H1 (cell line): ENCODE data around the gene STBD1. TPM values are rescaled to one million over a fixed set of nuclear protein-coding genes. Genes with fewer than 3 reads are reported as not detected.

ENCODE experiments used
- CTCF ChIA-PET: fragments of 300-600 bp; sonication (Branson Sonifier 250); formaldehyde crosslinking; loops from one replicate; lab custom pipeline; 2021; ENCODE audit not compliant: partially characterized antibody; lab: Charles Lee
- POLR2A ChIA-PET: fragments of 300-600 bp; sonication (Branson Sonifier 250); formaldehyde crosslinking; loops from one replicate; lab custom pipeline; 2021; ENCODE audit warnings: inconsistent platforms; ENCODE audit not compliant: partially characterized antibody; lab: Charles Lee
- DNase-seq, 2 experiments: peaks; one replicate each; pipeline versions ENCODE4 v3.0.0 to v3.0.0-alpha.2; 2010 to 2022; ENCODE audit warnings: low spot score in 2 of 2, low read depth in 1 of 2, mixed read lengths in 1 of 2
- FAIRE-seq: peaks from 2 replicates; lab custom pipeline; 2011; peaks lifted over from hg19 to GRCh38; lab: Jason Lieb, UNC
- H2AFZ ChIP-seq: 2 replicates; pipeline ENCODE4 v1.8.1; 2012; ENCODE audit warnings: low read length, inconsistent platforms
- H2AK5ac ChIP-seq: 2 replicates; pipeline ENCODE4 v1.6.1; 2013; ENCODE audit warnings: low read depth, low read length
- H2BK120ac ChIP-seq: replicated peaks from 2 replicates; pipeline ENCODE3; 2013; ENCODE audit warnings: low read depth, low read length, inconsistent platforms
- H2BK12ac ChIP-seq: 2 replicates; pipeline ENCODE4 v1.6.1; 2013; ENCODE audit warnings: low read depth, low read length
- H2BK15ac ChIP-seq: 2 replicates; pipeline ENCODE4 v1.6.1; 2013; ENCODE audit warnings: low read length
- H2BK20ac ChIP-seq: 2 replicates; pipeline ENCODE4 v1.6.1; 2013; ENCODE audit warnings: low read length
- H2BK5ac ChIP-seq: 2 replicates; pipeline ENCODE4 v1.6.1; 2013; ENCODE audit warnings: low read depth, low read length
- H3K14ac ChIP-seq: 2 replicates; pipeline ENCODE4 v1.6.1; 2013; ENCODE audit warnings: inconsistent platforms; ENCODE audit not compliant: insufficient read length
- H3K18ac ChIP-seq: 2 replicates; pipeline ENCODE4 v1.6.1; 2013; ENCODE audit warnings: low read length; ENCODE audit errors: extremely low read depth
- H3K23ac ChIP-seq: 2 replicates; pipeline ENCODE4 v1.6.1; 2013; ENCODE audit warnings: inconsistent platforms; ENCODE audit not compliant: insufficient read length
- H3K23me2 ChIP-seq: 2 replicates; pipeline ENCODE4 v1.6.1; 2013; ENCODE audit warnings: low read depth, low read length
- H3K27ac ChIP-seq: 2 replicates; pipeline ENCODE4 v1.6.1; 2011; ENCODE audit warnings: low read depth, low read length, inconsistent platforms
- H3K27me3 ChIP-seq, 4 experiments: replicated peaks in 1 of 4; 1 replicate in 1 of 4; 2 replicates in 3 of 4; pipeline versions ENCODE4 v1.6.1 to v1.8.1; 2011 to 2013; ENCODE audit warnings: low read length in 3 of 4, mild to moderate bottlenecking in 3 of 4, inconsistent platforms in 2 of 4, mixed read lengths in 2 of 4, moderate library complexity in 1 of 4; ENCODE audit not compliant: control insufficient read depth in 3 of 4, insufficient read depth in 3 of 4; ENCODE audit errors: extremely low read depth in 1 of 4
- H3K36me3 ChIP-seq, 4 experiments: 2 replicates each; pipeline versions ENCODE4 v1.6.1 to v1.8.1; 2011 to 2013; ENCODE audit warnings: mild to moderate bottlenecking in 4 of 4, low read length in 3 of 4, moderate library complexity in 2 of 4, control low read depth in 1 of 4, inconsistent platforms in 1 of 4; ENCODE audit not compliant: insufficient read depth in 4 of 4, control insufficient read depth in 2 of 4
- H3K4ac ChIP-seq: replicated peaks from 2 replicates; pipeline ENCODE3; 2013; ENCODE audit warnings: low read length, low read depth, mixed read lengths, inconsistent platforms; ENCODE audit not compliant: insufficient read length
- H3K4me1 ChIP-seq, 4 experiments: replicated peaks in 1 of 4; 1 replicate in 1 of 4; 2 replicates in 3 of 4; pipeline versions ENCODE4 v1.6.1 to v1.8.1; 2011 to 2013; ENCODE audit warnings: low read length in 3 of 4, inconsistent platforms in 2 of 4, mixed read lengths in 1 of 4; ENCODE audit not compliant: insufficient read depth in 4 of 4, control insufficient read depth in 3 of 4
- H3K4me2 ChIP-seq, 2 experiments: 2 replicates each; pipeline versions ENCODE4 v1.6.1 to v1.8.1; 2011 to 2013; ENCODE audit warnings: low read depth in 2 of 2, low read length in 2 of 2, control low read depth in 1 of 2, inconsistent platforms in 1 of 2, mild to moderate bottlenecking in 1 of 2; ENCODE audit not compliant: insufficient read depth in 1 of 2
- H3K4me3 ChIP-seq, 4 experiments: fragments of 200-600, 300-600 bp in 1 of 4; sonication (generic), shearing (Covaris generic), sonication (Bioruptor Twin) in 1 of 4; 2 replicates each; pipeline versions ENCODE4 v1.5.1 to v1.8.1; 2011 to 2016; ENCODE audit warnings: low read length in 4 of 4, low read depth in 3 of 4, control low read depth in 2 of 4, inconsistent platforms in 2 of 4, mild to moderate bottlenecking in 2 of 4, mixed read lengths in 1 of 4, moderate library complexity in 1 of 4; ENCODE audit not compliant: insufficient read depth in 2 of 4; ENCODE audit errors: extremely low read depth in 1 of 4
- H3K56ac ChIP-seq: replicated peaks from 2 replicates; pipeline ENCODE3; 2013; ENCODE audit warnings: low read depth, mild to moderate bottlenecking, mixed read lengths, low read length, inconsistent platforms; ENCODE audit not compliant: insufficient read length
- H3K79me1 ChIP-seq: 2 replicates; pipeline ENCODE4 v1.6.1; 2013; ENCODE audit warnings: low read depth, low read length, control low read depth
- H3K79me2 ChIP-seq, 2 experiments: 2 replicates each; pipeline versions ENCODE4 v1.6.1 to v1.8.1; 2012 to 2013; ENCODE audit warnings: low read length in 2 of 2, mild to moderate bottlenecking in 2 of 2, inconsistent platforms in 1 of 2; ENCODE audit not compliant: insufficient read depth in 2 of 2, control insufficient read depth in 1 of 2
- H3K9ac ChIP-seq, 4 experiments: replicated peaks in 1 of 4; 1 replicate in 1 of 4; 2 replicates in 3 of 4; pipeline versions ENCODE4 v1.6.1 to v1.8.1; 2011 to 2013; ENCODE audit warnings: low read depth in 3 of 4, low read length in 3 of 4, control low read depth in 2 of 4, mild to moderate bottlenecking in 2 of 4, moderate library complexity in 2 of 4, inconsistent platforms in 1 of 4; ENCODE audit errors: extremely low read depth in 1 of 4
- H3K9me3 ChIP-seq, 2 experiments: 2 replicates each; pipeline versions ENCODE4 v1.6.1 to v1.8.1; 2012 to 2013; ENCODE audit warnings: mild to moderate bottlenecking in 2 of 2, moderate library complexity in 2 of 2, control low read depth in 1 of 2, inconsistent platforms in 1 of 2, low read depth in 1 of 2, low read length in 1 of 2, mixed read lengths in 1 of 2; ENCODE audit not compliant: insufficient read depth in 2 of 2
- H4K20me1 ChIP-seq, 2 experiments: replicated peaks in 1 of 2; 2 replicates each; pipeline versions ENCODE3 to v1.8.1; 2011 to 2013; ENCODE audit warnings: inconsistent platforms in 2 of 2, low read length in 2 of 2, mild to moderate bottlenecking in 1 of 2; ENCODE audit not compliant: insufficient read depth in 2 of 2, control insufficient read depth in 1 of 2
- H4K5ac ChIP-seq: 2 replicates; pipeline ENCODE4 v1.6.1; 2013; ENCODE audit warnings: low read length, low read depth, mixed read lengths, inconsistent platforms; ENCODE audit not compliant: insufficient read length
- H4K8ac ChIP-seq: 2 replicates; pipeline ENCODE4 v1.8.0; 2013; ENCODE audit warnings: mild to moderate bottlenecking, moderate library complexity, low read length, inconsistent platforms; ENCODE audit not compliant: insufficient read depth; ENCODE audit errors: extremely low read depth
- H4K91ac ChIP-seq: replicated peaks from 2 replicates; pipeline ENCODE3; 2013; ENCODE audit warnings: low read length, mixed read lengths, inconsistent platforms; ENCODE audit not compliant: insufficient read length
- EP300 ChIP-seq, 2 experiments: IDR thresholded peaks; 1 replicate in 1 of 2; 2 replicates in 1 of 2; pipeline ENCODE4 v1.6.1; 2011 to 2012; ENCODE audit warnings: low read depth in 2 of 2, low read length in 2 of 2, mild to moderate bottlenecking in 2 of 2, borderline replicate concordance in 1 of 2, inconsistent platforms in 1 of 2, moderate library complexity in 1 of 2
- RBBP5 ChIP-seq: IDR thresholded peaks from 2 replicates; pipeline ENCODE4 v1.7.1; 2012; ENCODE audit warnings: low read depth, mild to moderate bottlenecking, inconsistent platforms, low read length, moderate library complexity, borderline replicate concordance
- SIX5 ChIP-seq: IDR thresholded peaks from 2 replicates; pipeline ENCODE4 v1.6.1; 2011; ENCODE audit warnings: mild to moderate bottlenecking, low read depth, low read length
- WGBS, 2 experiments: shearing (Covaris generic) in 1 of 2; methylation state at CpG; one replicate each; pipeline versions ENCODE4 v1.1.6 to v1.1.7; 2013 to 2015; ENCODE audit warnings: low lambda C conversion rate in 2 of 2, mixed read lengths in 2 of 2, inconsistent platforms in 1 of 2, low coverage in 1 of 2, missing lambda C conversion rate in 1 of 2; ENCODE audit not compliant: insufficient replicate concordance in 2 of 2, insufficient coverage in 1 of 2, insufficient read length in 1 of 2; ENCODE audit errors: extremely low coverage in 1 of 2, missing lambda C conversion rate in 1 of 2; 5-methylcytosine and 5-hydroxymethylcytosine counted together
- polyA plus RNA-seq, 7 experiments: library from polyadenylated mRNA; depleted of rRNA in 3 of 7; stranded (reverse) in 5 of 7; unstranded in 2 of 7; fragments of >200 nt in 5 of 7; fragments of 200-250 nt in 2 of 7; gene quantifications; 1 replicate in 5 of 7; 2 replicates in 1 of 7; 4 replicates in 1 of 7; pipeline versions ENCODE4 v1.2.1 to v1.2.3, GENCODE V29; 2011 to 2013; ENCODE audit warnings: missing spikeins in 2 of 7, mixed read lengths in 2 of 7
- total RNA-seq: library from RNA; stranded (reverse); fragmentation: NEBNext Ultra II Directional; extraction: Animal tissue kit (Norgen Biotek cat#: 25700); gene quantifications from 2 replicates; pipeline ENCODE4 v1.2.1, GENCODE V29; 2021

STBD1 gene
- total and polyA plus RNA-seq, 2 of the 8 experiments (the other 6 are each of a cell fraction or from before 2014, with no cell fraction given): 0.45 to 1.7 TPM

- no peak overlapping the region for H4K91ac ChIP-seq
- H3K36me3 ChIP-seq: no peaks in the 10 kb centered on the region
- CTCF ChIA-PET: interaction anchor here (0.7 to 2.5 kb wide), 4 partner anchors 9 to 88 kb away, joined by 3 to 15 read pairs (median 4); no protein-coding TSS in a partner anchor
- H2BK120ac ChIP-seq: no peak overlapping the region
- no peak overlapping the region for H3K27ac ChIP-seq
- H2BK5ac ChIP-seq: no peak overlapping the region
- no peak overlapping the region for H2AK5ac ChIP-seq
- H4K8ac ChIP-seq: no peak overlapping the region
- no peaks in the 10 kb centered on the region for H3K4me1 ChIP-seq
- no peak for DNase-seq
- H4K20me1 ChIP-seq: no peaks in the 10 kb centered on the region
- 96% methylated on average over 3 of the region's 3 CpGs; no CpG with 5 or more reads in 1 of the 2 experiments for WGBS, 2 experiments
- no peak overlapping the region for H3K4ac ChIP-seq
- no peak overlapping the region for H3K56ac ChIP-seq
- H3K27me3 ChIP-seq: peaks cover 0 to 2% (median 0%) of the 10 kb centered on the region in 4 experiments; a peak in 1 of 7 replicates
- no peaks in the 10 kb centered on the region for H3K79me1 ChIP-seq
- TF ChIP-seq EP300 (IDR thresholded peaks at IDR 0.05; ENCODE audit: borderline replicate concordance in 1 of 2, low read depth in 2 of 2, low read length in 2 of 2) (no peak), SIX5 (no peak), RBBP5 (no peak)
- TF ChIP-seq, all 59 proteins: peak for 0
- Histone ChIP-seq H3K18ac (no peak overlapping the region), H3K4me2 (no peak overlapping the region), H2BK20ac (no peak overlapping the region), H4K5ac (no peak overlapping the region), H2BK12ac (no peak overlapping the region), H3K4me3 (no peak overlapping the region), H3K14ac (no peak overlapping the region), H3K23me2 (0 out of 2 replicates have a peak, but pooled peaks cover 3% of the 10 kb centered on the region), H2BK15ac (no peak overlapping the region), H3K79me2 (no peaks in the 10 kb centered on the region), H3K9ac (no peak overlapping the region), H3K23ac (no peak overlapping the region), H3K9me3 (no peaks in the 10 kb centered on the region), H2AFZ (no peak overlapping the region)
- POLR2A ChIA-PET: no interaction called here
- no peak for FAIRE-seq
Observed at GRCh38 chr4:76266627-76267026, 39.9 kb upstream of the STBD1 start.
